KOPT-K1 (cell line): Measurements from ENCODE around the gene POLR2F.
"Not testable (repeated sequence)": the region's sequence is repeated elsewhere in the genome, so short reads cannot be mapped to it uniquely, and the experiment has no call there.

Experiments
- H3K27ac ChIP-seq: fragments of 200-600 bp; sonication (generic); 2 replicates; pipeline ENCODE4 v1.5.1; 2016; ENCODE audit warnings: antibody characterized with exemption, mild to moderate bottlenecking, low read depth, low read length; ENCODE audit not compliant: poor library complexity, severe bottlenecking
- H3K36me3 ChIP-seq: fragments of 200-600 bp; sonication (generic); 2 replicates; pipeline ENCODE4 v1.5.1; 2017; ENCODE audit warnings: antibody characterized with exemption, mild to moderate bottlenecking, low read length, moderate library complexity; ENCODE audit not compliant: insufficient read depth
- H3K9me3 ChIP-seq: fragments of 200-600 bp; sonication (generic); 2 replicates; pipeline ENCODE4 v1.5.1; 2017; ENCODE audit warnings: antibody characterized with exemption, low read length, mild to moderate bottlenecking; ENCODE audit not compliant: insufficient read depth, poor library complexity, severe bottlenecking

POLR2F gene

GRCh38 chr22:37959231-37959825, 5.8 kb downstream of the POLR2F start:
- peaks cover 78% of the 10 kb centered on the region for H3K36me3 ChIP-seq
- H3K9me3 ChIP-seq = no peaks in the 10 kb centered on the region
- H3K27ac ChIP-seq = no peak overlapping the region

GRCh38 chr22:37961062-37961461, 7.6 kb downstream of the POLR2F start:
- H3K9me3 ChIP-seq = no peaks in the 10 kb centered on the region
- no peak overlapping the region for H3K27ac ChIP-seq
- H3K36me3 ChIP-seq = peaks cover 95% of the 10 kb centered on the region

- Histone ChIP-seq H3K27ac (no peak overlapping the region), H3K9me3 (no peaks in the 10 kb centered on the region), H3K36me3 (peaks cover 86% of the 10 kb centered on the region)
These were observed 12.6 kb downstream of the POLR2F start for GRCh38 chr22:37965940-37966664.

GRCh38 chr22:37967147-37967546, 13.6 kb downstream of the POLR2F start:
- no peak overlapping the region for H3K27ac ChIP-seq
- no peaks in the 10 kb centered on the region for H3K9me3 ChIP-seq
- peaks cover 76% of the 10 kb centered on the region for H3K36me3 ChIP-seq

- Histone ChIP-seq H3K9me3 (no peaks in the 10 kb centered on the region), H3K27ac (no peak overlapping the region), H3K36me3 (peaks cover 75% of the 10 kb centered on the region)
These were observed 14.3 kb downstream of the POLR2F start for GRCh38 chr22:37967637-37968451.

- Histone ChIP-seq H3K36me3 (peaks cover 71% of the 10 kb centered on the region), H3K9me3 (no peaks in the 10 kb centered on the region), H3K27ac (no peak overlapping the region)
These were observed 15.2 kb downstream of the POLR2F start for GRCh38 chr22:37968452-37969251.

- Histone ChIP-seq H3K9me3 (no peaks in the 10 kb centered on the region), H3K27ac (no peak overlapping the region), H3K36me3 (peaks cover 49% of the 10 kb centered on the region)
These were observed 17.4 kb downstream of the POLR2F start for GRCh38 chr22:37970864-37971263.

- H3K9me3 ChIP-seq = no peaks in the 10 kb centered on the region
- H3K36me3 ChIP-seq = peaks cover 46% of the 10 kb centered on the region
- no peak overlapping the region for H3K27ac ChIP-seq
These were observed 18.3 kb downstream of the POLR2F start for GRCh38 chr22:37971475-37972434.

- Histone ChIP-seq H3K9me3 (no peaks in the 10 kb centered on the region), H3K27ac (no peak overlapping the region), H3K36me3 (peaks cover 38% of the 10 kb centered on the region)
These were observed 19.0 kb downstream of the POLR2F start for GRCh38 chr22:37972527-37972926.

GRCh38 chr22:37973271-37974170, 20.0 kb downstream of the POLR2F start:
- no peak overlapping the region for H3K27ac ChIP-seq
- H3K9me3 ChIP-seq = no peaks in the 10 kb centered on the region
- peaks cover 28% of the 10 kb centered on the region for H3K36me3 ChIP-seq

GRCh38 chr22:37975153-37975552, 21.7 kb downstream of the POLR2F start:
- H3K27ac ChIP-seq = no peak overlapping the region
- H3K9me3 ChIP-seq = no peaks in the 10 kb centered on the region
- peaks cover 14% of the 10 kb centered on the region; the same call in 1 of the 2 replicates for H3K36me3 ChIP-seq

- peaks cover 14% of the 10 kb centered on the region; the same call in 1 of the 2 replicates for H3K36me3 ChIP-seq
- H3K9me3 ChIP-seq, H3K27ac ChIP-seq: not testable (repeated sequence)
These were observed 22.5 kb downstream of the POLR2F start for GRCh38 chr22:37976022-37976421.

- Histone ChIP-seq H3K9me3 (no peaks in the 10 kb centered on the region), H3K27ac (no peak overlapping the region), H3K36me3 (peaks cover 14% of the 10 kb centered on the region; the same call in 1 of the 2 replicates)
These were observed 23.0 kb downstream of the POLR2F start for GRCh38 chr22:37976547-37976946.
